ENCODE measurements around the gene PALM.

The PALM gene

DNA sequence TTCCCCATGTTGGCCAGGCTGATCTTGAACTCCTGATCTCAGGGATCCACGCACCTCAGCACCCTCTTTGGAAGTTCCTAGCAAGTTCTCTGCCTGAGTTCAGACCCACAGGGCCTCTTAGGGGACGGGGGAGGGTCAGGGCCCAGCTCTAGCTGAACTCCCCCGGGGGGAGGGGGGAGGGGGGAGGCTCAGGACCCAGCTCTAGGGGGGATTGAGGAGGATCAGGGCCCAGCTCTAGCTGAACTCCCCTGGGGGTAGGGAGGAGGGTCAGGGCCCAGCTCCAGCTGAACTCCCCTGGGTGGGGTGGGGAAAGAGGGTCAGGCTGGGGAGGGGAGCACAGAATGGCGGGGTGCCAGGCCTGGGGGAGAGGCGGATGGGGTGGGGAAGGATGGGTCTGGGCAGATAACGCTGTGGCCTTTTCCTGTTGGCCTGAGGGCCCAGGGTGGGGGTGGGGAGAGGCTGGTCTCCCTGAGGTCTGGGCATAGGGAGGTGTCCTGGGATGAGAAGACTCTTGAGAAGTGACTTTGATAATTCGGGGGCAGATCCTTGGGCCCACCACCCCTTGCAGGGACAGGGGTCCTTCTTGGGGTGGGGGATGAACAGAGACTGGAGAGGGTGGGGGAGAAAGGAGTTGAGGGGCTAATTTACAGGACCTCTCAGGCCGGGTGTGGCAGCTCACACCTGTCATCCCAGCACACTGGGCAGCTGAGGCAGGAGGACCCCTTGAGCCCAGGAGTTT, 83.0 kb downstream of the PALM start:
- no peak for FAIRE-seq
- no peak for DNase-seq (ENCODE audit: insufficient read length, low spot score)
- no peak for TF ChIP-seq POLR2A (IDR thresholded peaks at IDR 0.05; ENCODE audit: low read depth, low read length)

DNA sequence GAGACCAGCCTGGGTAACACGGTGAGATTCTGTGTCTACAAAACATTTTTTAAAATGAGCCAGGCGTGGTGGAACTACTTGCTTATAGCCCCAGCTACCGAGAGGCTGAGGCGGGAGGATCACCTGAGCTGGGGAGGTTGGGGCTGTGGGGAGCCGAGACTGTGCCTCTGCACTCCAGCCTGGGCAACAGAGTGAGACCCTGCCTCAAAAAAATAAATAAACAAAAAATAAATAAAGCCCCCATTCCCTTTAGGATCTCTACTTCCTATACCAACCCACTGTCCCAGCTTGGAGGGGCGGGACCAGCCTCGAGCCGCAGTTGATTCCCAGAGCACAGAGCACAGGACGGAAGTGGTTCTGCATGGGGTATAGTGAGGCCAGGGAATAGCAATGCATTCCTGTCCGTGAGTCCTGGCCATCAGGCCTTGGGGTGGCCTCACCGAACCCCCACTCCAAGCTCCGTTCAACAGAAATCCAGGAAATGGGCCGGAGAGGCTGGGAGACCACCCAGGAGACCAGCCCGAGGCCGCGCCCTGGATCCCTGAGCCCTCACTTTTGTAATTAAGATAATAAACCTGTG, 83.7 kb downstream of the PALM start:
- DNase-seq (ENCODE audit: insufficient read length, low spot score) (no peak), FAIRE-seq (no peak)
- TF ChIP-seq POLR2A (IDR thresholded peaks at IDR 0.05; ENCODE audit: low read depth, low read length) = no peak

DNA sequence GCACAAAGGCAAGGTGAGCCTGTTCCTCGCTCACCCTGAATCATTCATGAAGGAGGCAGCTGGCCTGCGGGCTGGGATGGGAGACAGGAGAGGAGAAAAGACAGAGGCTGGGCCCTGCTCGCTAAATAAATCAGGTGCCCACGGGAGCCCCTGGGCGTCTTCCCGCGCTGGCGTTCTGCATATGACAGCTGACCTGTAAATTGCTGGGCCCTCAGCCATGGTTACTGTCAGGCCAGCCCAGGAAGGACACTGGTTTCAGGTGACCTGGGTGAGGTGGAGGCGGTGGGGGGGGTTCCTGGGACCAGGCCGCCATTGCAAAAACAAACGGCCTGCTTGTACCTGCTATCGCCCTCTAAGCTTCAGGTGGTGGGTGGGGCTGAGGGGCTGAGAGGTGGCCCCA, 85.1 kb downstream of the PALM start:
- FAIRE-seq (no peak), DNase-seq (ENCODE audit: insufficient read length, low spot score) (no peak)
- TF ChIP-seq POLR2A (IDR thresholded peaks at IDR 0.05; ENCODE audit: low read depth, low read length) = no peak

GRCh38 chr19:795073-795611, 86.4 kb downstream of the PALM start:
- no peak for FAIRE-seq
- TF ChIP-seq POLR2A (IDR thresholded peaks at IDR 0.05; ENCODE audit: low read depth, low read length) = no peak
- peak; percentile 15 for DNase-seq (ENCODE audit: insufficient read length, low spot score)

DNA sequence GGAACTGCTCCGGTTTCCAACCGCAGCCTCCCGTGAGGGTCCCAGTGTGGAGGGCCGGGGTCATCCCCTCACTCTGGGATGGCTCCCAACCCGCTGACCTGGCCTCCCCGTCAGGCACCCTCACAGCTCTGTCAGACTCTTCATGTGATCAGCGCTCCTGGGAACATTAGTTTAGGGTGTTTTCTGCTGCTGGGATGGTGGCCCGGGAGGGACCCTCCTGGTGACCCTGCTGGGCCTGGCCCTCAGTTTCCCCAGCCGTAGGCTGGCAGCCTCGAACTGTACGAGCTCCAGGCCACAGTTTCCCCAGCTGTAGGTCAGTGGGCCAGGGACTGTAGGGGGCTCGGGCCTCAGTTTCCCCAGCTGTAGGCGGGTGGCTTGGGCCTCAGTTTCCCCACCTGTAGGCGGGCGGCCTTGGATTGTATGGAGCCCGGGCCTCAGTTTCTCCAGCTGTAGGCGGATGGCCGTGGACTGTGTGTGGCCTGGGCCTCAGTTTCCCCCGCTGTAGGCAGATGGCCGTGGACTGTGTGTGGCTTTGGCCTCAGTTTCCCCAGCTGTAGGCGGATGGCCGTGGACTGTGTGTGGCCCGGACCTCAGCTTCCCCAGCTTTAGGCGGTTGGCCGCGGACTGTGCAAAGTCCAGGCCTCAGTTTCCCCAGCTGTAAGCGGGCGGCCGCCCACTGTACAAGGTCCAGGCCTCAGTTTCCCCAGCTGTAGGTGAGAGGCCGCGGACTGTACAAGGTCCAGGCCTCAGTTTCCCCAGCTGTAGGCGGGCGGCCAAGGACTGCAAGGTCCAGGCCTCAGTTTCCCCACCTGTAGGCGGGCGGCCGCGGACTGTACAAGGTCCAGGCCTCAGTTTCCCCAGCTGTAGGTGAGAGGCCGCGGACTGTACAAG, 87.2 kb downstream of the PALM start:
- no peak for TF ChIP-seq POLR2A (IDR thresholded peaks at IDR 0.05; ENCODE audit: low read depth, low read length)
- DNase-seq (ENCODE audit: insufficient read length, low spot score) (no peak), FAIRE-seq (no peak)

GRCh38 chr19:796692-797527, 88.2 kb downstream of the PALM start, which contains the start of gene PTBP1:
Gene PTBP1, plus strand, starts transcription at chr19:797452. Its CDS starts 46 bp downstream, at chr19:797498.
- DNase-seq (ENCODE audit: insufficient read length, low spot score) (peak; percentile 98), FAIRE-seq (peak; percentile 83)
- peak; percentile 82 for TF ChIP-seq POLR2A (IDR thresholded peaks at IDR 0.05; ENCODE audit: low read depth, low read length)

Measured in H54 (cell line).